PC-3 (cell line): ENCODE results near the gene GPC6.

ENCODE experiments used
- CTCF ChIP-seq: fragments of 300-600 bp; sonication (generic); conservative IDR thresholded peaks from 2 replicates; pipeline ENCODE4 v1.5.1; 2017; ENCODE audit warnings: antibody characterized with exemption, low read depth, mild to moderate bottlenecking, low read length
- EZH2phosphoT487 ChIP-seq: fragments of 300-600 bp; sonication (generic); IDR thresholded peaks from 2 replicates; pipeline ENCODE4 v1.6.1; 2018; ENCODE audit warnings: mild to moderate bottlenecking, antibody characterized with exemption, low read length, borderline replicate concordance

- TF ChIP-seq CTCF (no peak), EZH2phosphoT487 (no peak)
Observed at GRCh38 chr13:94201022-94201421, 974.4 kb downstream of the GPC6 start.
